IMR-90 (cell line): Measurements from ENCODE around the gene HBZ. TPM values are rescaled to one million over a fixed set of nuclear protein-coding genes. Genes with fewer than 3 reads are reported as not detected.
"Not testable (repeated sequence)": the region's sequence is repeated elsewhere in the genome, so short reads cannot be mapped to it uniquely, and the experiment has no call there.

Experiments
- ATAC-seq: fragments of 200-7000 bp; cut with Tn5 transposase; 2 replicates; pipeline ENCODE4 v1.9.1; 2020; ENCODE audit warnings: low read depth, mild to moderate bottlenecking, moderate library complexity
- BruUV-seq: library from RNA; stranded (reverse); fragments of 400-500 nt; replicated peaks from 2 replicates; lab custom pipeline; 2021; lab: Mats Ljungman, UMichigan
- CTCF ChIA-PET: fragments of 300-600 bp; formaldehyde crosslinking; extraction: SDS; loops from one replicate; lab custom pipeline; 2021; ENCODE audit warnings: antibody characterized with exemption; lab: Yijun Ruan, JAX
- POLR2A ChIA-PET: fragments of 300-600 bp; sonication (Branson Sonifier 250); formaldehyde crosslinking; loops from one replicate; lab custom pipeline; 2022; ENCODE audit warnings: antibody characterized with exemption; ENCODE audit not compliant: unreplicated experiment; lab: Charles Lee
- DNase-seq: peaks from one replicate; pipeline ENCODE4 v3.0.0; 2013
- H2AFZ ChIP-seq: replicated peaks from 2 replicates; pipeline ENCODE3; 2013; ENCODE audit warnings: low read length, mild to moderate bottlenecking; ENCODE audit not compliant: poor library complexity
- H2AK5ac ChIP-seq: 2 replicates; pipeline ENCODE4 v1.6.1; 2013; ENCODE audit warnings: low read depth, low read length, inconsistent platforms
- H2AK9ac ChIP-seq: replicated peaks from 2 replicates; pipeline ENCODE3; 2013; ENCODE audit warnings: mild to moderate bottlenecking, low read depth, low read length, moderate library complexity; ENCODE audit not compliant: poor library complexity
- H2BK120ac ChIP-seq: 2 replicates; pipeline ENCODE4 v1.6.1; 2013; ENCODE audit warnings: low read depth, low read length, inconsistent platforms
- H2BK15ac ChIP-seq: 3 replicates; pipeline ENCODE4 v1.6.1; 2013; ENCODE audit warnings: low read depth, low read length, inconsistent platforms
- H2BK20ac ChIP-seq: 2 replicates; pipeline ENCODE4 v1.6.1; 2013; ENCODE audit warnings: low read depth, mild to moderate bottlenecking, inconsistent platforms, low read length, moderate library complexity
- H2BK5ac ChIP-seq: 2 replicates; pipeline ENCODE4 v1.6.1; 2013; ENCODE audit warnings: mild to moderate bottlenecking, low read depth, low read length, inconsistent platforms; ENCODE audit not compliant: poor library complexity, severe bottlenecking
- H3K14ac ChIP-seq: replicated peaks from 2 replicates; pipeline ENCODE4 v1.6.1; 2013; ENCODE audit warnings: low read depth, low read length, inconsistent platforms
- H3K18ac ChIP-seq: 2 replicates; pipeline ENCODE4 v1.6.1; 2013; ENCODE audit warnings: low read depth, low read length, control low read depth
- H3K23ac ChIP-seq: 2 replicates; pipeline ENCODE4 v1.6.1; 2013; ENCODE audit warnings: low read depth, low read length, inconsistent platforms
- H3K27ac ChIP-seq: 2 replicates; pipeline ENCODE4 v1.5.1; 2013; ENCODE audit warnings: mild to moderate bottlenecking, control low read depth, low read length; ENCODE audit not compliant: insufficient read depth
- H3K27me3 ChIP-seq: 2 replicates; pipeline ENCODE4 v1.6.1; 2013; ENCODE audit warnings: low read length; ENCODE audit not compliant: control insufficient read depth, insufficient read depth
- H3K36me3 ChIP-seq: 2 replicates; pipeline ENCODE4 v1.6.1; 2013; ENCODE audit warnings: low read length, mixed read lengths; ENCODE audit not compliant: control insufficient read depth, insufficient read depth
- H3K4ac ChIP-seq: 2 replicates; pipeline ENCODE4 v1.6.1; 2013; ENCODE audit warnings: low read depth, low read length, inconsistent platforms
- H3K4me1 ChIP-seq: 2 replicates; pipeline ENCODE4 v1.6.1; 2013; ENCODE audit warnings: low read length, mixed read lengths; ENCODE audit not compliant: control insufficient read depth, insufficient read depth
- H3K4me2 ChIP-seq: 2 replicates; pipeline ENCODE4 v1.6.1; 2013; ENCODE audit warnings: low read depth, mild to moderate bottlenecking, control low read depth, low read length, moderate library complexity
- H3K4me3 ChIP-seq: 2 replicates; pipeline ENCODE4 v1.5.1; 2013; ENCODE audit warnings: low read depth, mild to moderate bottlenecking, control low read depth, low read length, moderate library complexity; ENCODE audit not compliant: insufficient read depth
- H3K56ac ChIP-seq: 2 replicates; pipeline ENCODE4 v1.6.1; 2013; ENCODE audit warnings: low read length, inconsistent platforms; ENCODE audit not compliant: insufficient read depth; ENCODE audit errors: extremely low read depth
- H3K79me1 ChIP-seq, 2 experiments: 2 replicates each; pipeline ENCODE4 v1.6.1; 2013; ENCODE audit warnings: low read length in 2 of 2, inconsistent platforms in 1 of 2, low read depth in 1 of 2
- H3K9ac ChIP-seq: 2 replicates; pipeline ENCODE4 v1.6.1; 2013; ENCODE audit warnings: low read depth, low read length, control low read depth
- H3K9me1 ChIP-seq: 2 replicates; pipeline ENCODE4 v1.6.1; 2013; ENCODE audit warnings: low read length, inconsistent platforms; ENCODE audit not compliant: insufficient read depth
- H3K9me3 ChIP-seq: 2 replicates; pipeline ENCODE4 v1.6.1; 2013; ENCODE audit warnings: low read length; ENCODE audit not compliant: control insufficient read depth, insufficient read depth
- H4K20me1 ChIP-seq: 2 replicates; pipeline ENCODE4 v1.6.1; 2013; ENCODE audit warnings: low read length, inconsistent platforms; ENCODE audit not compliant: insufficient read depth
- H4K5ac ChIP-seq: 2 replicates; pipeline ENCODE4 v1.6.1; 2013; ENCODE audit warnings: mild to moderate bottlenecking, low read depth, low read length, control low read depth
- H4K8ac ChIP-seq, 2 experiments: 2 replicates each; pipeline ENCODE4 v1.6.1; 2013; ENCODE audit warnings: low read depth in 2 of 2, low read length in 2 of 2, control low read depth in 1 of 2, inconsistent platforms in 1 of 2
- H4K91ac ChIP-seq: 2 replicates; pipeline ENCODE4 v1.6.1; 2013; ENCODE audit warnings: low read depth, low read length, inconsistent platforms; ENCODE audit not compliant: insufficient read depth
- WGBS, 2 experiments: methylation state at CpG; one replicate each; pipeline versions ENCODE4 v1.1.5 to v1.1.7; 2013; ENCODE audit warnings: missing lambda C conversion rate in 2 of 2; ENCODE audit not compliant: insufficient read length in 1 of 2; ENCODE audit errors: extremely low coverage in 2 of 2; 5-methylcytosine and 5-hydroxymethylcytosine counted together
- dilution Hi-C: fragments of 300-500 bp; cut with HindIII; formaldehyde crosslinking; loops from one replicate; pipeline ENCODE4 v1.14.3; 2018; ENCODE audit warnings: low sequenced_read_pairs; ENCODE audit not compliant: unreplicated experiment
- in situ Hi-C: fragments of 300-500 bp; cut with MboI; formaldehyde crosslinking; loops from 3 replicates; pipeline ENCODE4 v1.14.3; 2019; ENCODE audit warnings: low sequenced_read_pairs, inconsistent platforms, mixed read lengths
- intact Hi-C: fragments of 100-400 bp; cut with micrococcal nuclease; formaldehyde crosslinking; loops from 2 replicates; pipeline ENCODE4 v1.10.0; 2022
- polyA plus RNA-seq, 3 experiments: library from polyadenylated mRNA; depleted of rRNA; stranded (reverse); fragments of >200 nt; gene quantifications; 2 replicates each; pipeline ENCODE4 v1.2.3, GENCODE V29; 2012; ENCODE audit warnings: low replicate concordance in 1 of 3
- total RNA-seq: library from RNA; depleted of rRNA; stranded (reverse); fragments of >200 nt; gene quantifications from 2 replicates; pipeline ENCODE4 v1.2.3, GENCODE V29; 2012

Gene HBZ
- total and polyA plus RNA-seq, 2 of the 4 experiments (the other 2 are of a cell fraction), result not detected

DNA sequence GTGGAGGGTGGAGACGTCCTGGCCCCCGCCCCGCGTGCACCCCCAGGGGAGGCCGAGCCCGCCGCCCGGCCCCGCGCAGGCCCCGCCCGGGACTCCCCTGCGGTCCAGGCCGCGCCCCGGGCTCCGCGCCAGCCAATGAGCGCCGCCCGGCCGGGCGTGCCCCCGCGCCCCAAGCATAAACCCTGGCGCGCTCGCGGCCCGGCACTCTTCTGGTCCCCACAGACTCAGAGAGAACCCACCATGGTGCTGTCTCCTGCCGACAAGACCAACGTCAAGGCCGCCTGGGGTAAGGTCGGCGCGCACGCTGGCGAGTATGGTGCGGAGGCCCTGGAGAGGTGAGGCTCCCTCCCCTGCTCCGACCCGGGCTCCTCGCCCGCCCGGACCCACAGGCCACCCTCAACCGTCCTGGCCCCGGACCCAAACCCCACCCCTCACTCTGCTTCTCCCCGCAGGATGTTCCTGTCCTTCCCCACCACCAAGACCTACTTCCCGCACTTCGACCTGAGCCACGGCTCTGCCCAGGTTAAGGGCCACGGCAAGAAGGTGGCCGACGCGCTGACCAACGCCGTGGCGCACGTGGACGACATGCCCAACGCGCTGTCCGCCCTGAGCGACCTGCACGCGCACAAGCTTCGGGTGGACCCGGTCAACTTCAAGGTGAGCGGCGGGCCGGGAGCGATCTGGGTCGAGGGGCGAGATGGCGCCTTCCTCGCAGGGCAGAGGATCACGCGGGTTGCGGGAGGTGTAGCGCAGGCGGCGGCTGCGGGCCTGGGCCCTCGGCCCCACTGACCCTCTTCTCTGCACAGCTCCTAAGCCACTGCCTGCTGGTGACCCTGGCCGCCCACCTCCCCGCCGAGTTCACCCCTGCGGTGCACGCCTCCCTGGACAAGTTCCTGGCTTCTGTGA is 24.3 kb downstream of the HBZ start, which contains the start of gene HBA1:
Gene HBA1 (plus strand): TSS at position 204 of the 906 bp plus-strand sequence. CDS start 37 bp downstream, at position 241.
- H3K9me1 ChIP-seq, in situ Hi-C loops, H3K4me2 ChIP-seq, H2BK20ac ChIP-seq, H2AK5ac ChIP-seq, H3K23ac ChIP-seq, H3K14ac ChIP-seq, H3K9ac ChIP-seq, BruUV-seq, H3K4me3 ChIP-seq, H3K4ac ChIP-seq, H3K9me3 ChIP-seq, H3K18ac ChIP-seq, CTCF ChIA-PET, H4K91ac ChIP-seq, H2AK9ac ChIP-seq, H2BK120ac ChIP-seq, H3K36me3 ChIP-seq, H2BK5ac ChIP-seq, intact Hi-C loops, H3K27ac ChIP-seq, H2AFZ ChIP-seq, H2BK15ac ChIP-seq, H4K5ac ChIP-seq, POLR2A ChIA-PET, H3K56ac ChIP-seq, DNase-seq, H4K8ac ChIP-seq, H3K4me1 ChIP-seq, dilution Hi-C loops, H3K79me1 ChIP-seq: not testable (repeated sequence)
- 2% methylated on average over 7 of the region's 88 CpGs; no CpG with 5 or more reads in 1 of the 2 experiments for WGBS, 2 experiments
- 0 out of 2 replicates have a peak, but pooled peaks have one; percentile 3 for ATAC-seq
- Histone ChIP-seq H4K20me1 (peaks cover 16% of the 10 kb centered on the region), H3K27me3 (peaks cover 41% of the 10 kb centered on the region)
